ENCODE measurements around the gene RHOA. TPM values are rescaled to one million over a fixed set of nuclear protein-coding genes. Genes with fewer than 3 reads are reported as not detected.

Gene RHOA
- total RNA-seq, result 637 and 760 TPM in 2 replicates

GRCh38 chr3:49411968-49412631 is at the start of gene RHOA, which contains the start of gene TCTA:
Gene RHOA, minus strand, starts transcription at chr3:49411976. Its CDS starts 36,387 bp downstream, at chr3:49375589.
Gene TCTA, plus strand, starts transcription at chr3:49412423. Its CDS starts 4 bp downstream, at chr3:49412427.

GRCh38 chr3:49422379-49423248 is 10.8 kb upstream of the RHOA start, which contains the start of gene AMT:
Gene AMT, minus strand, starts transcription at chr3:49422473. Its CDS starts 23 bp downstream, at chr3:49422450.

GRCh38 chr3:49358217-49358883 is 53.4 kb downstream of the RHOA start, which contains the start of gene GPX1:
Gene GPX1, minus strand, starts transcription at chr3:49358353. Its CDS starts 75 bp downstream, at chr3:49358278.

GRCh38 chr3:49339941-49340800 is 71.6 kb downstream of the RHOA start, which contains the start of gene USP4:
Gene USP4, minus strand, starts transcription at chr3:49340053. Its CDS starts 29 bp downstream, at chr3:49340024.

Other genes starting within 250 kb of the RHOA start
- gene CCDC71, start 245.6 kb downstream of the RHOA start, total RNA-seq, result 18.1 and 24.7 TPM in 2 replicates
- gene KLHDC8B, start 240.4 kb downstream of the RHOA start, total RNA-seq, result 16.9 and 21.5 TPM in 2 replicates
- gene C3orf62, start 134.7 kb downstream of the RHOA start, total RNA-seq, result 1.2 and 1.4 TPM in 2 replicates
- 27.1 and 28.1 TPM in 2 replicates for gene USP4, start 71.9 kb downstream of the RHOA start, total RNA-seq
- 201 and 234 TPM in 2 replicates for gene GPX1, start 53.6 kb downstream of the RHOA start, total RNA-seq
- gene TCTA, start 447 bp upstream of the RHOA start, total RNA-seq, result 14.5 and 17.7 TPM in 2 replicates
- 0.50 and 0.66 TPM in 2 replicates for gene AMT, start 10.5 kb upstream of the RHOA start, total RNA-seq
- 3.5 and 4.4 TPM in 2 replicates for gene NICN1, start 17.3 kb upstream of the RHOA start, total RNA-seq
- gene DAG1, start 58.3 kb upstream of the RHOA start, total RNA-seq, result 40.0 and 49.7 TPM in 2 replicates
- under 0.01 and 0.12 TPM in 2 replicates for gene BSN, start 142.5 kb upstream of the RHOA start, total RNA-seq

All from uterine smooth muscle cell (primary cell).